HG02623 (cell line): ENCODE measurements around the gene SLC25A22.

Experiments
- ATAC-seq: cut with Tn5 transposase; IDR thresholded peaks from one replicate; pipeline ENCODE4 v1.9.1; 2021; ENCODE audit warnings: moderate library complexity; ENCODE audit not compliant: unreplicated experiment

SLC25A22 gene

GRCh38 chr11:804599-804964 is 6.5 kb upstream of the SLC25A22 start:
- ATAC-seq = no peak

GRCh38 chr11:803770-804598 is 5.9 kb upstream of the SLC25A22 start:
- no peak for ATAC-seq

DNA sequence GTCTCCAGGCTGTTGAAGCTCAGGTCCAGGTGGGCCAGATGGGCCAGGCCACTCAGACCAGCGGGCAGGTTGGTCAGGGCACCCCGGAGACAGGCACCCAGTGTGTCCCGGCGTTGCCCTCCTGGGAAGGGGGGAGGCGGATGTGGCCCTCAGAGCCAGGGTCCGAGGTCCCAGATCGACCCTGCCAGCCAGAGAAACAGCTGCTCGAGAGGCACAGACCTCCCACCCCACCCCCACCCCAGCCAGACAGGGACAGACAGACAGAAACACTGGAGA is 5.3 kb upstream of the SLC25A22 start:
- no peak for ATAC-seq

GRCh38 chr11:802693-803466 is 4.8 kb upstream of the SLC25A22 start:
- ATAC-seq = no peak

GRCh38 chr11:802018-802617 is 4.0 kb upstream of the SLC25A22 start:
- no peak for ATAC-seq

DNA sequence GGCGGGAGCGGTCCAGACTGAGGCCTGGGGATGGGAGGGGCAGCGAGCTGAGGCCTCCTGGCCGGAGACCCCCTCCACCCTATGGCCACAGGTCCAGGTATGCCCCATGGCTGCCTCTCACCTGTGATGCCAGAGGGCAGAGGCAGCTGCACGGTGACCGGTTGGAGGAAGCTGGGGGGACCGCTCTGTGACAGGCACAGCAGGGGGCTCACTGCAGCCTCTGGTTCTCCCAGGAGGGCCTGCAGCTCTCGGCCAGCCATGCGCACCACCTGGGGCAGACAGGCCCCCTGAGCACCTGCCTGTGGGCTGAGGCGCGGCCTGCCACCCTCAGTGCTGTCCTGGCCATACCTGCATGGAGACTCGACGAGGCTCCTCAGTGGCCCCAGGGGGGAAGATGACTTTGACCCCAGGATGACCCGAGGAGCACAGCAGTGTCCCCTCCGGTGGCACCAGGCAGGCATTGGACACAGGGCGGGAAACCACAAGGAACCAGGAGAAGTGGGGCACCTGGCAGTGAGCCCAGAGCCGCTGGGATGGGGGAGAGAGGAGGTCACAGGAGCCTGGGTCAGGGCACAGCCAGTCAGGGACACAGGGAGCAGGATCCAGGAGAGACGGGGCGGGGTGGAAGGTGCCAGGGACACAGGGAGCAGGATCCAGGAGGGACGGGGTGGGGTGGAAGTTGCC is 3.2 kb upstream of the SLC25A22 start:
- no peak for ATAC-seq

DNA sequence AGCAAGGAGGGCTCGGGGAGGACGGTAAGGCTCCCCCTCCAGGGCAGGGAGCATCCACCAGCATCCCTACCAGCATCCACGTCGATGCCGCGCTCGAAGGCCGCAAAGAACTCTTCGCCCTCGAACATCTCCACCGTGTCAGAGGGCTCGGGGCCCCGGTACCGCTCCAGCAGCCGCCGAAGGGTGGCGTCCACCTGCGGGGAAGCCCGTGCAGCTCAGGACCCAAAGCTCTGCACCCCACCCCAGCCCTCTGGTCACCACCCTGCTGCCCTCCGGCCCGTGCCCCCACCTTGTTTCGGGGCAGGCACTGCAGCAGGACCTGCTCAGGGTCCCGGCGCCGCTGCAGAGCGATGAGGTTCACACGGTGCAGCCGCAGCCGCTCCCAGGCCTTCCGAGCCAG is 2.4 kb upstream of the SLC25A22 start:
- ATAC-seq = no peak

DNA sequence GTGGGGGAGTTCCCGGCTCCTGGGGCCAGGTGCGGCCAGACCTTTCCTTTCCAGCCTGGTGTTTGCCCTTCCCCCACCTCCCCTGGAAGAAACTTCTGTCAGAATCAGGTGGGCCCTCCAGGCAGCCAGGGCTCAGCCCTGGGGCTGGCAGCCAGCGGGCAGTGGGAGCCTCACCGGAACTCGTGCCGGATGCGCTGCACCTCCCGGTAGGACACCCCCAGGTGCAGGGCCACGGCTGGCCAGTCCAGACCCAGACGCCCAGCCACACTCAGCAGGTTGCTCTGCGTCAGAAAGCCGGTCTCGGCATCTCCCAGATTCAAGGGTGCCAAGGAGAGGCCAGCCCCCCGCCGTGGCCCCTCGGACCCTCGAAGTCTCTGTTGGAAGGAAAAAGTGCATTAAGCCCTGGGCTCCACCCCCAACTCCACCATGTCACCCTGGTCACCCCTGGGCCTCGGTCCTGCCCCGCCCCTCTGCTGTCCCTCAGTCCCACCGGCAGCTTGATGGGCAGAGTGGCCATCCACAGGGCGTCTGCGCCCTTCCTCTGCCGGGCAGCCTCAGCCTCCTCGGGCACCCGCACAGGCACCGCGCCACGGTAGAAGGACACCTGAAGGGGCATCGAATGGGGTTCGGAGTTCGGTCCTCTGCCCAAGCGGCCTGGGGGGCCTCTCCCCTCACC is 1.7 kb upstream of the SLC25A22 start:
- no peak for ATAC-seq

DNA sequence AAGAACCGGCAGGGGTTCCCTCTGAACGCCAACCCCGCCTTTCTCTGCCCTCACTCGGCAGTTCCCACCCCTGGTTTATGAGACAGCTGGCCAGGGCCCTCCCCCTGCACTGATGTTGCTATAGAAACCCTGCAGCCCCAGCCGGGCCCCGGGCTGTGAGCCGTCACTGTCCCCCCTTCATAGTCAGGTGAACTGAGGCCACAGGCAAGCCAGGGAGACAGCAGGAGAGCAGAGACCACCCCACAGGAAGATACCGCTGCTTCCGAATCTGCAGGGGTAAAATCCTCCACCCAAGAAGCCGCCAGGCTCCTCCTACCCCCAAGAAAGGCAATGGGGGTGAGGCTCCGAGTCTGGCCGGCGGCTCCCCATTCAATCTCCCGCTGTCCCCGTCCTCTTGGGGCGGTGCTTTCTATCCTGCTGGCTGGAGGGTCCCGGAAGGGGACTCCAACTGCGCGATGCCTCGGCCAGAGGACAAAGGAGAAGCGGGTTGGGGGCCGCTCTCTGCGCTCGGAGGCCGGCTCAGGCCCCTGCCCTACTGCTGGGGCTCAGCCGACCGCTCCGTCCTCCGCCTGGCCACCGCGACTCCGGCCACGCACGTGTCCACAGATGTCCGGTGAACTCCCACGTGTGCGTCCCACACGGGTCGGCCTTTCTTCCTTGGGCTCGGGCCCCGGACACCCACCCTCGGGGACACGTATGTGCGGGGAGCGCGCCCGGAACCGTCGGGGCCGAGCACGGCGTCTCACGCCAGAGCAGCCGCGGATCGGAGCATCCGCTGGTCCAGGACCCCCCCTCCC is 587 bp downstream of the SLC25A22 start:
- ATAC-seq = peak; percentile 39

DNA sequence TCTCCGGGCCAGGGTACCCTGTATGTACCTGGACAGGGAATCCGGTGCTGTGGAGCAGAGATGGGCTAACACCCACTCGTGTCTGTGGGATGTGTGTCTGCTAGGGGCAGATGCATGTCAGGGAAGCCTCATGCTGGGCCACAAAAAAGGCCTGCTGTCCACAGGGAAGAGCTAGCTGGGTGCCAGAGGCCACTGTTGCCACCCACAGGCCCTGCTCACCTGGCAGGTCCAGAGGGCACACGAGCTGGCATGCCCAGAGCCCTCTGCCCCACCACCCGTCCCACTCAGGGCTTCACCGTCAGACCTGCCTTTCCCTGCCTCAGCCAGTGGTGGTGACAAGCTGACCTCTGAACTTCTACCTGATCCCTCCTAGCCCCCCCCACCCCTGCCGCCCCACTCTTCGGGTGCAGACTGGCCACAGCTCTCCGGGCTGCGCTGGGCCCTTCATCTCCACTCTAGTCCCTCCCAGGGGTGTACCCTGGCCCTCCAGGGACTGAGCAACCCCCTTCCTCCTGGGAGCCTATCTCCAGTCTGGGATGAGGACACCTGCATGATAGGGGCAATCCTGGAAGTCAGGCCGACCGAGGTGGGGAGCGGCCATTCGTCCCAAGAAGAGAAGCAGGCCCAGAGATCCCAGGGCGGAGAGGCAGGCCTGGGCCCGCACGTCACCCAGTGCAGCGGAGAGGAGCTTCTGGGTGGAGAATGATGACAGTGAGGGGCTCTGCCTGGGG is 1.4 kb downstream of the SLC25A22 start:
- no peak for ATAC-seq

GRCh38 chr11:795634-796564 is 2.2 kb downstream of the SLC25A22 start:
- ATAC-seq = no peak

DNA sequence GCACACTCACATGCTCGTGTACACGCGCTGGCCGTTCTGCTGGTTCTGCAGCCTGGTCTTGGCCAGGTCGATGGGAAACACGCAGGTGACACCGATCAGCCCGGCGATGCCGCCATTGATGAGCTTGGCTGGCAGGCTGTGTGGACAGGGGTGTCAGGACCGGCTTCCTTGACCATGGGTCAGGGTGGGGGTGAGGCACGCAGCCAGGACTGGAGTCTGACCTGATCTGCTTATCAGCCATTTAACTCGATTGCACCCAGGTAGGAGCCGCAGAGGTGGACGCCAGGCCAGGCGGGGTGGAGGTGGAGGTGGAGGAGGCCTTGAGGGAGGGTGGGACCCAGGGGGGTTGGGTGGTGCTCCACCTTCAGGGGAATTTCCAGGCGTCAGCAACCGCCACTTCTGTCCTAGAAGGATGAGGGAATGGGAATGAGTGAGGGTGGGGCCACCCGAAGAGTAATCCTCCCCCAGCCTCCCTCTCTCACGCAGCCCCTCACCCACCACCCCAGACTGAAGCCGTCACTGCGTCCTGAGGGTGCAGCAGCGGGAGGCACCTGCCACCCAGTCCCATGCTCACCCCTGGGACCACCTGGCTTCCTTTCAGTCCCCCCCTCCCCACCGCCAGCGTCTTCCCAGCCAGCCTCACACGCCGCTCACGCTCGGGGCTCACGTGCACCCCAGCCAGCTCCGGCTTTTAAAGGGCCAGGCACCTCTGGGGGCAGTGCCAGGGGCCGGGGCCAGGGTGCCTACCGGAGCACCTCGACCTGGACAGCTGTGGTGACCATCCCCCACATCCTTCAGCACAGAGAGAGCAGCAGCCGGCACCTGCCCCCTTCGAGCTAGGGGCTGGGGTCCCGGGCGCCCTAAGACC is 3.1 kb downstream of the SLC25A22 start:
- no peak for ATAC-seq

- ATAC-seq = no peak
Measured at GRCh38 chr11:794013-794765, 3.9 kb downstream of the SLC25A22 start.

DNA sequence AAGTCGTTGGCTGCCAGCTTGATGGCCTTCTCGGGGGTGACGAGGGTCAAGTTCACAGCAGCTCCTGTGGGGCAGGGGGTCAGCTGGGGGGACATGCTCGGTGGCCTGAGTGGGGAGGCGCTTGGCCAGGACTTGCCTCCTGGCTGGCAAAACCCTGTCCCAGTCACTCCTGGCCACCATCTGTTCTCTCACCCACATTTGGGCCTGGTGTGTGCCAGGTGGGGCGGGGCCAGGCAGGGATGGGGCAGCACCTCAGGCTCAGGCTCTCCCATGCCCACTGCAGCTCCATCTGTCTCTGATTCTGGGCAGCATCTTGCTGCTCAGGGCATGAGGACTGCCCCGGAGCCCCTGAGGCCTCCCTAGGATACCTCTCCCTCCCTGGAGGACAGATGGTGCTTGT is 4.5 kb downstream of the SLC25A22 start:
- ATAC-seq = no peak

DNA sequence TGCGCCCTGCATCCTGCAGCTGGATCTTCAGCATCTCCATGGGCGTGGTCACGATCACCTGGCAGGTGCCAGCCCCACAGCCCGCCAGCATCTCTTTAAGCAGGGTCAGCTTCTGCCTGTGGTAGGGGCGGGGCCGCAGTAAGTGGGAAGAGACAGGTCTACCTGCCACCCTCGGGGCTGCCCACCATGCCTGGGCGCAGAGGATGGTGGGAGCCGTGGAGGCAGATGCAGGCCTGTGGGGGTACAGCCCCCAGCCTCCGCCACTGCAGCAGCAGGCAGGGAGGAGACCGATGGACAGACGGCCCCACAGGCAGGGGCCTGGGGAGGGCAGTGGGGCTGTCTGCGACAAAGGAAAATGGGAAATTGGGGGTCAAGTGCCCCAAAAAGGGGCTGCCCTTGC is 5.2 kb downstream of the SLC25A22 start:
- no peak for ATAC-seq

DNA sequence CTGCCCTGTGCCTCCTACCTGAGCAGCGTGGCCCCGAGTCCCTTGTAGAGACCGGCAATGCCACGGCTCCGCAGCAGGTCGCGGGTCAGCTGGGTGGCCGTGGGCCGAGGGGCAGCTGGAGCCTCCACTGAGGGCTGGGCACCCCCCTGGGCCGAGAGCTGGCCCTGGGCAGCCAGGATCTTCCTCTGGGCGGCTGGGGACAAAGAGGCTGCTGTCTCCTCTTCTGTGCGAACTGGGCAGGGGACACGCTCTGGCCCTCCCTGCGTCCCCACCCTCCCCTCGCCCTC is 5.6 kb downstream of the SLC25A22 start:
- ATAC-seq = no peak
